Trophoblast cell (in vitro differentiated cells and primary cell): ENCODE results near the gene CUX1.

Experiments
- DNase-seq, 2 donors: peaks; one replicate each; pipeline ENCODE4 v3.0.0-alpha.2; 2016
- H2AFZ ChIP-seq: 2 replicates; pipeline ENCODE4 v1.6.1; 2013; ENCODE audit warnings: low read length, moderate library complexity, mild to moderate bottlenecking; ENCODE audit not compliant: insufficient read depth, poor library complexity
- H2AK5ac ChIP-seq: 2 replicates; pipeline ENCODE4 v1.6.1; 2013; ENCODE audit warnings: mild to moderate bottlenecking, low read length
- H2BK120ac ChIP-seq: 2 replicates; pipeline ENCODE4 v1.6.1; 2013; ENCODE audit warnings: low read length, mild to moderate bottlenecking, moderate library complexity; ENCODE audit not compliant: insufficient read depth, poor library complexity
- H2BK12ac ChIP-seq: 2 replicates; pipeline ENCODE4 v1.6.1; 2013; ENCODE audit warnings: mild to moderate bottlenecking, low read length, moderate library complexity
- H2BK5ac ChIP-seq: 2 replicates; pipeline ENCODE4 v1.6.1; 2013; ENCODE audit warnings: low read length, low read depth, moderate library complexity, mild to moderate bottlenecking; ENCODE audit not compliant: poor library complexity
- H3K14ac ChIP-seq: 2 replicates; pipeline ENCODE4 v1.6.1; 2013; ENCODE audit warnings: mild to moderate bottlenecking, low read length
- H3K18ac ChIP-seq: 2 replicates; pipeline ENCODE4 v1.6.1; 2013; ENCODE audit warnings: mild to moderate bottlenecking, low read length
- H3K23ac ChIP-seq: 2 replicates; pipeline ENCODE4 v1.6.1; 2013; ENCODE audit warnings: low read length
- H3K27ac ChIP-seq: 2 replicates; pipeline ENCODE4 v1.5.1; 2013; ENCODE audit warnings: low read depth, mild to moderate bottlenecking, inconsistent platforms, low read length, moderate library complexity
- H3K27me3 ChIP-seq: 2 replicates; pipeline ENCODE4 v1.6.1; 2013; ENCODE audit warnings: inconsistent platforms, mild to moderate bottlenecking, low read length, moderate library complexity; ENCODE audit not compliant: insufficient read depth
- H3K36me3 ChIP-seq, 2 experiments: 1 replicate in 1 of 2; 2 replicates in 1 of 2; pipeline ENCODE4 v1.6.1; 2013; ENCODE audit warnings: low read length in 2 of 2, mild to moderate bottlenecking in 2 of 2, moderate library complexity in 1 of 2; ENCODE audit not compliant: insufficient read depth in 2 of 2, control insufficient read depth in 1 of 2
- H3K4ac ChIP-seq: 2 replicates; pipeline ENCODE4 v1.6.1; 2013; ENCODE audit warnings: low read depth, mild to moderate bottlenecking, low read length, moderate library complexity
- H3K4me1 ChIP-seq, 2 experiments: 1 replicate in 1 of 2; 2 replicates in 1 of 2; pipeline ENCODE4 v1.6.1; 2013; ENCODE audit warnings: low read length in 2 of 2, mild to moderate bottlenecking in 2 of 2, moderate library complexity in 1 of 2; ENCODE audit not compliant: insufficient read depth in 2 of 2, control insufficient read depth in 1 of 2
- H3K4me2 ChIP-seq: 2 replicates; pipeline ENCODE4 v1.6.1; 2013; ENCODE audit warnings: inconsistent platforms, mild to moderate bottlenecking, low read length, moderate library complexity
- H3K4me3 ChIP-seq: 2 replicates; pipeline ENCODE4 v1.5.1; 2013; ENCODE audit warnings: mild to moderate bottlenecking, low read depth, low read length, inconsistent platforms
- H3K79me1 ChIP-seq: one replicate; pipeline ENCODE4 v1.6.1; 2013; ENCODE audit warnings: low read length
- H3K79me2 ChIP-seq: 2 replicates; pipeline ENCODE4 v1.6.1; 2013; ENCODE audit warnings: low read length, mild to moderate bottlenecking; ENCODE audit not compliant: control insufficient read depth, insufficient read depth, poor library complexity
- H3K9ac ChIP-seq: 2 replicates; pipeline ENCODE4 v1.6.1; 2013; ENCODE audit warnings: mild to moderate bottlenecking, low read length
- H3K9me3 ChIP-seq: 2 replicates; pipeline ENCODE4 v1.6.1; 2013; ENCODE audit warnings: low read depth, mild to moderate bottlenecking, control low read depth, inconsistent platforms, low read length; ENCODE audit not compliant: insufficient read depth
- H4K12ac ChIP-seq: 2 replicates; pipeline ENCODE4 v1.6.1; 2013; ENCODE audit warnings: low read depth, mild to moderate bottlenecking, low read length, moderate library complexity
- H4K8ac ChIP-seq: 2 replicates; pipeline ENCODE4 v1.6.1; 2013; ENCODE audit warnings: low read depth, mild to moderate bottlenecking, low read length, moderate library complexity
- H4K91ac ChIP-seq: one replicate; pipeline ENCODE4 v1.6.1; 2013; ENCODE audit warnings: low read depth, mild to moderate bottlenecking, low read length, moderate library complexity
- WGBS: extraction: QIAGEN DNeasy Blood & Tissue Kit; methylation state at CpG from one replicate; pipeline ENCODE4 v1.1.7; 2013; ENCODE audit warnings: missing lambda C conversion rate; ENCODE audit not compliant: insufficient read length, insufficient coverage; ENCODE audit errors: extremely low coverage; 5-methylcytosine and 5-hydroxymethylcytosine counted together

Gene CUX1

DNA sequence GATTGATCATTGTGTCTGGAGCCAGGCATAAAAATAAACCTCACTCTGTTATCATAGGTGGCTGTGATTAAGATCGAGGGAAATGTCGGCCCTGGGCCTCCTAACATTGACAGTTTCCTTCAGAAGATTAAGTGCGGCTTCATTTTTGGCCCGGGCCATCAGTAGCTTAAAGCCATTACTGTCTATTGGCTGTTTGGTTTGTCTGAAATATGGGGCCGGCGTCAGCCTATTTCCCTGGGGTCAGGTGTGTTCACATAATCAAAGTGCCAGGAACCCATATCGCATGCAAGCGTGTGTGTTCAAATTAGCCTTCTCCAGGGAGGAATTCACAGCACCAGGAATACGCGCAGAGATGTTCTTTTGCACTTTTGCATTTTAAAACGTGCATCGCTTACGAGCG, 114.7 kb downstream of the CUX1 start:
- DNase-seq = no peak
- H3K18ac ChIP-seq = no peak overlapping the region
- peaks cover 10 to 11% of the 10 kb centered on the region in 2 experiments for H3K4me1 ChIP-seq
- no peaks in the 10 kb centered on the region for H3K79me1 ChIP-seq
- H2BK12ac ChIP-seq = no peak overlapping the region
- H3K79me2 ChIP-seq = peaks cover 4% of the 10 kb centered on the region
- H3K4me3 ChIP-seq = no peak overlapping the region
- no peak overlapping the region for H3K4me2 ChIP-seq
- no peak overlapping the region for H2BK5ac ChIP-seq
- no peak overlapping the region for H2AFZ ChIP-seq
- no peak overlapping the region for H4K8ac ChIP-seq
- H3K27me3 ChIP-seq = no peaks in the 10 kb centered on the region
- H3K9ac ChIP-seq = no peak overlapping the region
- H2AK5ac ChIP-seq = no peak overlapping the region
- H4K12ac ChIP-seq = no peak overlapping the region
- no peak overlapping the region for H4K91ac ChIP-seq
- no peaks in the 10 kb centered on the region for H3K9me3 ChIP-seq
- no CpG with 5 or more reads among the region's 14 CpGs for whole genome bisulfite sequencing
- no peak overlapping the region for H3K14ac ChIP-seq
- H3K23ac ChIP-seq = no peak overlapping the region
- H3K27ac ChIP-seq = no peak overlapping the region
- peaks cover 2% of the 10 kb centered on the region in 2 experiments for H3K36me3 ChIP-seq
- no peak overlapping the region for H2BK120ac ChIP-seq
- H3K4ac ChIP-seq = no peak overlapping the region

DNA sequence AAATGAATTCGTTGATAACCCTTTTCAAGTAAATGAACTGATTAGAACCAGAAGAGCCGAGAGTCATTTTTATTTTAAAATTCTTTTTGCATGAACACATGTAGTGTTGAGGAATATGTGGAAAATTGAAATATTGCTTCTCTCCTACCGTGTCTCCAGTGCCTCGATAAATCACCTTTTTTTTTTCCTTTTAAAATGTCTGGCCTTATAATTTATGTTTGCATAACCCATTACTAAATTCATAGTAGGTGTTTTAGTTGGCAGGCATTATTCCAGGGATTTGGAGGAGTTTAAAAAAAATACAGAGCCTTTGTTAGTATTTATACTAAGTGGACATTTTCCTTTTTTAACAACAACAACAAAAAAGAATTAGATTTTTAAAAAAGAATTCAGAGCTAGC, 115.6 kb downstream of the CUX1 start:
- peaks cover 0 to 3% of the 10 kb centered on the region in 2 experiments for H3K36me3 ChIP-seq
- H2BK120ac ChIP-seq = no peak overlapping the region
- H3K4me2 ChIP-seq = no peak overlapping the region
- DNase-seq = no peak
- H3K9ac ChIP-seq = no peak overlapping the region
- H3K27ac ChIP-seq = no peak overlapping the region
- no peak overlapping the region for H4K91ac ChIP-seq
- no peak overlapping the region for H3K18ac ChIP-seq
- H3K79me1 ChIP-seq = no peaks in the 10 kb centered on the region
- no peak overlapping the region for H2BK5ac ChIP-seq
- H3K9me3 ChIP-seq = no peaks in the 10 kb centered on the region
- H2BK12ac ChIP-seq = no peak overlapping the region
- no peaks in the 10 kb centered on the region for H3K27me3 ChIP-seq
- no peak overlapping the region for H3K23ac ChIP-seq
- H3K4me1 ChIP-seq = peaks cover 8 to 11% of the 10 kb centered on the region in 2 experiments
- no CpG with 5 or more reads among the region's 4 CpGs for WGBS
- no peak overlapping the region for H2AFZ ChIP-seq
- no peak overlapping the region for H3K14ac ChIP-seq
- H2AK5ac ChIP-seq = no peak overlapping the region
- no peak overlapping the region for H3K4me3 ChIP-seq
- no peak overlapping the region for H4K12ac ChIP-seq
- no peak overlapping the region for H3K4ac ChIP-seq
- no peak overlapping the region for H4K8ac ChIP-seq
- peaks cover 2% of the 10 kb centered on the region for H3K79me2 ChIP-seq

DNA sequence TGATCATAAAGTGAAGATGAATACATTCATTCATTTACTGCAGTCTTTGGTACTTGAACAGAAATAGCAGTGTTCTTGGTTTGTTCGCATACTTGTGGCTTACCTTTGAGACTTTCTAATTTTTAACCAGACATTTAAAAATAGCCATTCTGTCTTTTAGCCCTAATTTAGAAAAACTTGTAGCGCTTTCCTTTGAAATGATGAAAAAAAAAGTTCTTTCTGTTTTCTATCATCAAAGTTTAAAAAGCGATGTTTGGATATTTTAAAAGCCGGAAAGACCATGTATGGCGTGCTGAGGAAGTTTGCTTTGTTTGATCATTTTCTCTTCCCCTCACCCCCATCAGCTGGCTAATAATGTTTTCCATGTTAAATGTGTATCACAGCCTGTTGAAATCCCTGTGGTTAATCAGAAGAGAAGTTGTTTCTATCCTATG, 116.3 kb downstream of the CUX1 start:
- H3K23ac ChIP-seq = no peak overlapping the region
- H3K79me1 ChIP-seq = no peaks in the 10 kb centered on the region
- no peak overlapping the region for H3K9ac ChIP-seq
- H3K79me2 ChIP-seq = peaks cover 2% of the 10 kb centered on the region
- no peaks in the 10 kb centered on the region for H3K9me3 ChIP-seq
- no peak overlapping the region for H3K27ac ChIP-seq
- H2AFZ ChIP-seq = no peak overlapping the region
- H4K8ac ChIP-seq = no peak overlapping the region
- H3K4me1 ChIP-seq = peaks cover 8 to 11% of the 10 kb centered on the region in 2 experiments
- no peak overlapping the region for H3K4me2 ChIP-seq
- no peak for DNase-seq
- WGBS = no CpG with 5 or more reads among the region's 5 CpGs
- H4K91ac ChIP-seq = no peak overlapping the region
- H3K14ac ChIP-seq = no peak overlapping the region
- no peak overlapping the region for H3K18ac ChIP-seq
- H3K36me3 ChIP-seq = peaks cover 0 to 5% of the 10 kb centered on the region in 2 experiments
- no peak overlapping the region for H4K12ac ChIP-seq
- no peak overlapping the region for H3K4ac ChIP-seq
- no peak overlapping the region for H2BK5ac ChIP-seq
- no peak overlapping the region for H3K4me3 ChIP-seq
- H2BK12ac ChIP-seq = no peak overlapping the region
- no peak overlapping the region for H2BK120ac ChIP-seq
- no peaks in the 10 kb centered on the region for H3K27me3 ChIP-seq
- no peak overlapping the region for H2AK5ac ChIP-seq

DNA sequence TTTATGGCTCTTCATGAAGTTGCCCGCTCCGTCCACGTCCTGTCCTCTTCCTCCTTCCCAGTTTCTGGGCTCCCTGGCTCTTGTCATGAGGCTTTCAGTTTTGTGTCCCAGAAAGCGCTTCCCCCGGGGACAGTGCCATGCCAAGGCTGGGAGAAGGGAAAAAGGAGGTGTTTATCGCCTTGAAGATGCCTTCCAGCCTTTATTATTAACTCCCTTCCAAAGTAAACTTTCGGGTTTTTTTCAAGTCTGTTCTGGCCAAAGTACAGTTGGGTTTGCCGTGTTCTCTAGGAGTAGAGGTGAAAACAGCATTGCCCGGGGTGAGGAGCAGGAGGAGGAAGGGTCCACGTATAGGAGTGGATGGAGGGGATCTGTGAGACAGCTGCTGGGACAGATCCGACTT, 117.2 kb downstream of the CUX1 start:
- H3K4ac ChIP-seq = peak overlapping the region; percentile 21
- H4K91ac ChIP-seq = no peak overlapping the region
- DNase-seq = no peak
- no peak overlapping the region for H4K8ac ChIP-seq
- H2BK12ac ChIP-seq = no peak overlapping the region
- no peak overlapping the region for H4K12ac ChIP-seq
- no peak overlapping the region for H2BK5ac ChIP-seq
- no peak overlapping the region for H2AK5ac ChIP-seq
- peaks cover 8 to 11% of the 10 kb centered on the region in 2 experiments for H3K4me1 ChIP-seq
- peaks cover 2 to 7% of the 10 kb centered on the region in 2 experiments for H3K36me3 ChIP-seq
- H2BK120ac ChIP-seq = no peak overlapping the region
- H3K23ac ChIP-seq = no peak overlapping the region
- peaks cover 5% of the 10 kb centered on the region for H3K79me2 ChIP-seq
- no peak overlapping the region for H3K27ac ChIP-seq
- no peak overlapping the region for H2AFZ ChIP-seq
- H3K14ac ChIP-seq = no peak overlapping the region
- H3K4me3 ChIP-seq = no peak overlapping the region
- no peak overlapping the region for H3K9ac ChIP-seq
- H3K27me3 ChIP-seq = no peaks in the 10 kb centered on the region
- H3K79me1 ChIP-seq = no peaks in the 10 kb centered on the region
- peaks cover 2% of the 10 kb centered on the region for H3K9me3 ChIP-seq
- no CpG with 5 or more reads among the region's 11 CpGs for WGBS
- H3K4me2 ChIP-seq = no peak overlapping the region
- H3K18ac ChIP-seq = peak overlapping the region; percentile 35
